ENCODE data around the gene SLC5A1. TPM values are rescaled to one million over a fixed set of nuclear protein-coding genes. Genes with fewer than 3 reads are reported as not detected.
"Not testable (repeated sequence)": the region's sequence is repeated elsewhere in the genome, so short reads cannot be mapped to it uniquely, and the experiment has no call there.

SLC5A1 gene
- total and polyA plus RNA-seq, 2 of the 13 experiments (the other 11 are each of a cell fraction or from before 2014, with no cell fraction given) = not detected

DNA sequence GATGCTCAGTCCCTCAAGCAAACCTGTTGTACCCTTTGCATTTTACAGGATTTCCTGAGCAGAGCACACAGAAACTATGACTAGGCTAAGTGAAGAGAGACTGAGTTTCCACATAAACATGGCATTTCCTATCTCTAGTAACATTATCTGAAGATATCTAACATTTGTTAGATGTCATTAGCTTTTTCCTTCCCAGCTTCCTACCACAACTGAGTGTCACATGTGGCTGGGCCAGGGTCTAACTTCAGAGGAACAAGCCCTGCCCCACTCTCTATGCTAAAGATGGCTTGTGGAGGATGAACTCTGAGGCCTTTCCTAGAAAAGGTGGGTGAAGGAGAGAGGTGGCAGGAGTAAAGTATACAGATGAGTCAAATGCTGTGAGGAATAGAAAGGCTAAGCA, 99.5 kb downstream of the SLC5A1 start (continued):
- no peak for TF ChIP-seq ZNF772 (CRISPR knock-in tag; IDR thresholded peaks at IDR 0.05)
- TF ChIP-seq, protein P1, sequence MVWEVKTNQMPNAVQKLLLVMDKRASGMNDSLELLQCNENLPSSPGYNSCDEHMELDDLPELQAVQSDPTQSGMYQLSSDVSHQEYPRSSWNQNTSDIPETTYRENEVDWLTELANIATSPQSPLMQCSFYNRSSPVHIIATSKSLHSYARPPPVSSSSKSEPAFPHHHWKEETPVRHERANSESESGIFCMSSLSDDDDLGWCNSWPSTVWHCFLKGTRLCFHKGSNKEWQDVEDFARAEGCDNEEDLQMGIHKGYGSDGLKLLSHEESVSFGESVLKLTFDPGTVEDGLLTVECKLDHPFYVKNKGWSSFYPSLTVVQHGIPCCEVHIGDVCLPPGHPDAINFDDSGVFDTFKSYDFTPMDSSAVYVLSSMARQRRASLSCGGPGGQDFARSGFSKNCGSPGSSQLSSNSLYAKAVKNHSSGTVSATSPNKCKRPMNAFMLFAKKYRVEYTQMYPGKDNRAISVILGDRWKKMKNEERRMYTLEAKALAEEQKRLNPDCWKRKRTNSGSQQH (CRISPR knock-in tag; IDR thresholded peaks at IDR 0.05; ENCODE audit: low read depth) = no peak
- no peak for TF ChIP-seq NCOA2 (CRISPR knock-in tag; IDR thresholded peaks at IDR 0.05)

DNA sequence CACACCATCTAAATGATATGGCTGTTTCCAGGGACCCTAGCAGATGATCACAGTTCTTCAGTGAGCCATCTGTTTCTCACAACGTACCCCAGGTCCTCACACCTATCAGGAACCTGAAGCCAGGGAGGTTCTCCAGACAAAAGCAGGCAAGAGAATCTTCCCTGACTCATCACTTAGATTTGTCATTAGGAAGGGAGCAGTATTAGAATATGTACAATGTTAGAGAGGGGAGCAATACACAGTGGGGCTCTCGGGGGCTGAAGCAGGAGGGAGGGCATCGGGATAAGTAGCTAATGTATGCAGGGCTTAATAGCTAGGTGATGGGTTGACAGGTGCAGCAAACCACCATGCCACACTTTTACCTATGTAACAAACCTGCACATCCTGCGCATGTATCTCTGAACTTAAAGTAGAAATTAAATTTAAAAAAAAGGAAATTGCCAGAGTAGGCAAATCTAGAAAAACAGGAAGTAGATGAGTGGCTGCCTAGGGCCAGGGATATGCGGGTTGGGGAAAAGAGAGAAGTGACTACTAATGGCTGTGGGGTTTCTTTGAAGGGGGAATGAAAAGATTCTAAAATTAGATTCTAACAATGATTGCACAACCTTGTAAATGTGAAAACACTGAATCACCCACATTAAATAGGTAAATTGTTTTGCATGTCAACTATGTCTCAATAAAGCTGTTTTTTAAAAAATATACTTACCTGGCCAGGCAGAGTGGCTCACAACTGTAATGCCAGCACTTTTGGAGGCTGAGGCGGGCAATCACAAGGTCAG, 101.6 kb downstream of the SLC5A1 start:
- in situ Hi-C loops (cut with HindIII; ENCODE audit: extremely low pct_ligation_motif_present, low pct_unique_long_range_greater_than_20kb) (no loop called here), intact Hi-C loops (cut with micrococcal nuclease; ENCODE audit: unreplicated experiment) (no loop called here)
- Histone ChIP-seq H3K36me3 (replicated peaks in 1 of 2; ENCODE audit: control insufficient read depth in 1 of 2, insufficient read depth in 2 of 2, low read length in 2 of 2) (no peaks in the 10 kb centered on the region), H3K4me1 (ENCODE audit: insufficient read depth, low read length) (no peaks in the 10 kb centered on the region), H3K9me3 (ENCODE audit: low read length) (no peaks in the 10 kb centered on the region), H4K20me1 (ENCODE audit: insufficient read depth, low read length) (no peaks in the 10 kb centered on the region), H3K79me2 (ENCODE audit: insufficient read depth, low read length) (no peaks in the 10 kb centered on the region), H3K4me2 (ENCODE audit: low read depth, low read length) (no peak overlapping the region), H3K4me3 (replicated peaks in 1 of 3; ENCODE audit: insufficient read depth in 1 of 3, low read depth in 2 of 3, low read length in 3 of 3) (no peak overlapping the region), H3K9ac (ENCODE audit: insufficient read depth, low read depth, low read length) (no peak overlapping the region), H3K27ac (ENCODE audit: extremely low read length, insufficient read depth, low read length) (no peak overlapping the region), H3K27me3 (ENCODE audit: control insufficient read depth in 1 of 2, insufficient read depth in 2 of 2, low read length in 2 of 2) (0 out of 5 replicates have a peak, but pooled peaks cover 0 to 2% of the 10 kb centered on the region in 2 experiments), H2AFZ (ENCODE audit: low read length) (no peak overlapping the region)
- no peak for ATAC-seq
- no TSS peak for BruUV-seq (replicated peaks)
- POLR2A ChIA-PET = no interaction called here
- no peak for DNase-seq (ENCODE audit: low spot score)
- FAIRE-seq = no peak
- CTCF ChIA-PET (ENCODE audit: low intra/inter-chr PET ratio, low total read pairs) = no interaction called here
- TF ChIP-seq JUNB (CRISPR knock-in tag; IDR thresholded peaks at IDR 0.05; ENCODE audit: borderline replicate concordance) = no peak
- no peak for TF ChIP-seq DMAP1 (CRISPR knock-in tag; IDR thresholded peaks at IDR 0.05)
- TF ChIP-seq, protein P2, sequence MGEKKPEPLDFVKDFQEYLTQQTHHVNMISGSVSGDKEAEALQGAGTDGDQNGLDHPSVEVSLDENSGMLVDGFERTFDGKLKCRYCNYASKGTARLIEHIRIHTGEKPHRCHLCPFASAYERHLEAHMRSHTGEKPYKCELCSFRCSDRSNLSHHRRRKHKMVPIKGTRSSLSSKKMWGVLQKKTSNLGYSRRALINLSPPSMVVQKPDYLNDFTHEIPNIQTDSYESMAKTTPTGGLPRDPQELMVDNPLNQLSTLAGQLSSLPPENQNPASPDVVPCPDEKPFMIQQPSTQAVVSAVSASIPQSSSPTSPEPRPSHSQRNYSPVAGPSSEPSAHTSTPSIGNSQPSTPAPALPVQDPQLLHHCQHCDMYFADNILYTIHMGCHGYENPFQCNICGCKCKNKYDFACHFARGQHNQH (CRISPR knock-in tag; IDR thresholded peaks at IDR 0.05) = no peak
- 0 out of 2 replicates have a peak, but pooled peaks have one; percentile 32 for TF ChIP-seq CEBPB (IDR thresholded peaks at IDR 0.05; ENCODE audit: borderline replicate concordance, low read depth, low read length)
- TF ChIP-seq FOXJ3 (CRISPR knock-in tag; IDR thresholded peaks at IDR 0.05; ENCODE audit: borderline replicate concordance) = no peak
- WGBS (ENCODE audit: low lambda C conversion rate) = 31% methylated on average over 6 of the region's 6 CpGs

DNA sequence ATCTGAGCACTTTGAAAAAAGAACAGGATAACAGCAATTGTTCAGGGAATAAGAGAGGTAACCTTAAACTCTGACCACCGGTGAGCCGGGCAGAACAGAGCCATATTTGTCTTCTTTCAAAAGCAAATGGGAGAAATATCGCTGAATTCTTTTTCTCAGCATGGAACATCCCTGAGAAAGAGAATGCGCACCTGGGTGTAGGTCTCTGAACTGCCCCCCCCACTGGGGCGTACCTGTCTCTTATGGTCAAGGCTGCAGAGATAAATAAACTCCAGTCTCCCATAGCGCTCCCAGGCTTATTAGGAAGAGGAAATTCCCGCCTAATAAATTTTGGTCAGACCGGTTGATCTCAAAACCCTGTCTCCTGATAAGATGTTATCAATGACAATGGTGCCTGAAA, 104.1 kb downstream of the SLC5A1 start:
- H3K4me3 ChIP-seq (replicated peaks in 1 of 3; ENCODE audit: insufficient read depth in 1 of 3, low read depth in 2 of 3, low read length in 3 of 3); CTCF ChIA-PET (ENCODE audit: low intra/inter-chr PET ratio, low total read pairs); in situ Hi-C loops (cut with HindIII; ENCODE audit: extremely low pct_ligation_motif_present, low pct_unique_long_range_greater_than_20kb); BruUV-seq (replicated peaks); H3K27ac ChIP-seq (ENCODE audit: extremely low read length, insufficient read depth, low read length); H4K20me1 ChIP-seq (ENCODE audit: insufficient read depth, low read length); H3K4me1 ChIP-seq (ENCODE audit: insufficient read depth, low read length); H3K9me3 ChIP-seq (ENCODE audit: low read length); FAIRE-seq; ATAC-seq; H3K9ac ChIP-seq (ENCODE audit: insufficient read depth, low read depth, low read length); H3K79me2 ChIP-seq (ENCODE audit: insufficient read depth, low read length); DNase-seq (ENCODE audit: low spot score); H3K36me3 ChIP-seq (replicated peaks in 1 of 2; ENCODE audit: control insufficient read depth in 1 of 2, insufficient read depth in 2 of 2, low read length in 2 of 2); intact Hi-C loops (cut with micrococcal nuclease; ENCODE audit: unreplicated experiment); H2AFZ ChIP-seq (ENCODE audit: low read length); H3K4me2 ChIP-seq (ENCODE audit: low read depth, low read length); POLR2A ChIA-PET; H3K27me3 ChIP-seq (ENCODE audit: control insufficient read depth in 1 of 2, insufficient read depth in 2 of 2, low read length in 2 of 2): not testable (repeated sequence)
- WGBS (ENCODE audit: low lambda C conversion rate) = 60% methylated on average over 7 of the region's 8 CpGs

DNA sequence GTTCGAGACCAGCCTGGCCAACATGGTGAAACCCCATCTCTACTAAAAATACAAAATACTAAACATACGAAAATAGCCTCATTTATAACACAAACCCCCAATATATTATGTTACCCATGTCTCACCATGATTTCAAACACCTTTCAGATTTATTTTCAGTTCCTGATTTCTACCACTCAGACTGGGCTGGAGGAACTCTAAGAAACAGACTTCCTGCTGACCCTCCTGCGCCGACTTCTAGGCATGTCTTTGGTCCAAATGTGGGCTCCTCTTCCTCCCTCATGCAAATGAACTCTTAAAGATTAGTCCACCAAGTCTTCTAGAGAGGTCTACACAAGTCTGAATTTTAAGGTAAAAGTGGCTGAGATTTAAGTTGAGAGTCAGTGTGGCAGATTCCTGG, 105.3 kb downstream of the SLC5A1 start:
- H3K4me1 ChIP-seq (ENCODE audit: insufficient read depth, low read length); ATAC-seq; H3K36me3 ChIP-seq (replicated peaks in 1 of 2; ENCODE audit: control insufficient read depth in 1 of 2, insufficient read depth in 2 of 2, low read length in 2 of 2); H3K4me3 ChIP-seq (replicated peaks in 1 of 3; ENCODE audit: insufficient read depth in 1 of 3, low read depth in 2 of 3, low read length in 3 of 3); H3K4me2 ChIP-seq (ENCODE audit: low read depth, low read length); H3K27me3 ChIP-seq (ENCODE audit: control insufficient read depth in 1 of 2, insufficient read depth in 2 of 2, low read length in 2 of 2); BruUV-seq (replicated peaks); intact Hi-C loops (cut with micrococcal nuclease; ENCODE audit: unreplicated experiment); in situ Hi-C loops (cut with HindIII; ENCODE audit: extremely low pct_ligation_motif_present, low pct_unique_long_range_greater_than_20kb); H3K79me2 ChIP-seq (ENCODE audit: insufficient read depth, low read length); H3K9ac ChIP-seq (ENCODE audit: insufficient read depth, low read depth, low read length); DNase-seq (ENCODE audit: low spot score); POLR2A ChIA-PET; H2AFZ ChIP-seq (ENCODE audit: low read length); FAIRE-seq; H3K27ac ChIP-seq (ENCODE audit: extremely low read length, insufficient read depth, low read length); H3K9me3 ChIP-seq (ENCODE audit: low read length); CTCF ChIA-PET (ENCODE audit: low intra/inter-chr PET ratio, low total read pairs); H4K20me1 ChIP-seq (ENCODE audit: insufficient read depth, low read length): not testable (repeated sequence)
- 48% methylated on average over 4 of the region's 4 CpGs for WGBS (ENCODE audit: low lambda C conversion rate)

Measured in HepG2 (cell line).